ENCODE data around the gene KCTD8.

Gene KCTD8

DNA sequence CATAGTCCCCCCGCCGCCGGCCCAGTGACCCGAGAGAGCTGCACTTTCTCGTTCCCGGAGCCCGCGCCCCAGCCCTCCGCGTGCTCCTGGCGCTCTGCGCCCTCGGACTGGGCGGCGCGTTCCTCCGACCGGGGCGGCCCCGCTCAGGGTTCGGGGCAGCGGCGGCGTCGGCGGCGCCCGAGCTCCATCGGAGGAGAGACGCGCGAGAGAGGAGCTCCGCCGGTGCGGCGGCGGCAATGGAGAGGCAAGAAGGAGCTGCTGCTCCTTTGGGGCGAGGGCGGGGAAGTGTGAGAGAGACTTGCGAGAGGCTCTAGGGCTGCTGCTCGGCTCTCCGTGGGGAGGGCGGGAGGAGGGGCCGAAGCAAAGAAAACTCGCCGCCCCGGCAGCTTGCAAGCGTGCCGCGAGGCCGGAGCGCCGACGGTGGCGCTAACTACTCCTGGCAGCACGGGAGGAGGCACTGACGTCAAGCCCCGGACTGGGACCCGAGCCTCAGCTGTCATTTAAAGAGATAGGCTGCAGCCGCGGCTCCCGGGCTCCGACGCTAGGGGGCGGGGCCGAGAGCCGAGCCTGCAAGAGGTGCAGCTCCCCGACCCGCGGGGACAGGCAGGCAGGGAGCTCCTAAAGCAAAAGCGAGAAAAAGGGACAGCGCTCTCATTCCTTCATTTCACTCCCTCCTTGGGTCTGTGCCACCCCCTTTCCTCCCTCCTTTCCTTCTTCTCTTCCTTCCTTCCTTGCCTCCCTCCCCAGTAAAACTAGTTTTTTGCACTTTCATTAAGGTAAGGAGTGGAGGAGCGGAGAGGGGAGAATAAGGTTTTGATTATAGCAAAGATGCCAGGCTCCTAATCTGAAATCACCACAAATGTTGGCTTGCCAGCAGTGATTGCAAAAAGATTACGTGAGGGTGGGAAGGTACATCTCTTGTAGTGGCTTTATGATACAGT lies at the start of gene KCTD8:
KCTD8 (minus strand) TSS at position 289 of the 941 bp plus-strand sequence.
- Histone ChIP-seq H3K4me1 (ENCODE audit: control insufficient read depth in 1 of 2, insufficient read depth in 2 of 2, low read length in 2 of 2) (peaks cover 0 to 11% of the 10 kb centered on the region in 2 donors), H3K36me3 (ENCODE audit: control insufficient read depth in 1 of 2, insufficient read depth in 2 of 2, low read length in 2 of 2) (no peaks in the 10 kb centered on the region), H3K27ac (ENCODE audit: low read length) (peak within 1 kb of the TSS; percentile 34), H3K4me3 (ENCODE audit: low read depth in 1 of 2, low read length in 2 of 2) (peak within 1 kb of the TSS; percentile 73 to 86), H3K27me3 (ENCODE audit: low read depth, low read length) (peaks cover 2% of the 10 kb centered on the region), H3K9me3 (ENCODE audit: control insufficient read depth in 1 of 2, low read length in 2 of 2) (no peaks in the 10 kb centered on the region)

DNA sequence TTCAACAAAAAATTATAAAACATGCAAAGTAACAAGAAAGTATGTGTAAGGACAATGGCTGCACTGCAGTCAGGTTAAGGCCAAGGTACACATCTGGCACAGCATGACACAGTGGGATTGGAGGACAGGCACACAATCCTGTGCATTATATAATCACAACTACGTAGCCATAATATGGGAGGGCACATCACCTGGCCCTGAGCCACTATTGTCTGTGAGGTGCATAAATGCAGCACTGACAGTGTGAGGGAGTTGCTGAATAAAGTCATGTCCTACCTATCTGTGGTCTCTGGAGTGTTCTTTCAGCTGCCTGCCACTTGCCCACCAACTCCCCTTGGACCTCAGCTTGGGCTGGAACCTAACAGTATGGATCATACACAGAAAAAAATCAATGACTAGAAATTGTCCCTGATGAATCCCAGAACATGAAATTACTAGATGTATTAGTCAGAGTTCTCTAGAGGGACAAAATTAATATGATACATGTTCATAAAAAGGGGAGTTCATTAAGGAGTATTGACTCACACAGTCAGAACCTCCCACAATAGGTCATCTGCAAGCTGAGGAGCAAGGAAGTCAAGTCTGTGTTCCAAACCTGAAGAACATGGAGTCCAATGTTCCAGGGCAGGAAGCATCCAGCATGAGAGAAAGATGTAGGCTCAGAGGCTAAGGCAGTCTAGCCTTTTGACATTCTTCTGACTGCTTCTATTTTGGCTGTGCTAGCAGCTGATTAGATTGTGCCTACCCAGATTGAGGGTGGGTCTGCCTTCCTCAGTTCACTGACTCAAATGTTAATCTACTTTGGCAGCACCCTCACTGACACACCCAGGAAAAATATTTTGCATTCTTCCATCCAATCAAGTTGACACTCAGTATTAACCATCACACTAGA lies 46.4 kb upstream of the KCTD8 start:
- Histone ChIP-seq H3K27me3 (ENCODE audit: low read depth, low read length) (no peaks in the 10 kb centered on the region), H3K4me1 (ENCODE audit: control insufficient read depth in 1 of 2, insufficient read depth in 2 of 2, low read length in 2 of 2) (no peaks in the 10 kb centered on the region), H3K27ac (ENCODE audit: low read length) (no peak overlapping the region), H3K4me3 (ENCODE audit: low read depth in 1 of 2, low read length in 2 of 2) (no peak overlapping the region), H3K36me3 (ENCODE audit: control insufficient read depth in 1 of 2, insufficient read depth in 2 of 2, low read length in 2 of 2) (no peaks in the 10 kb centered on the region), H3K9me3 (ENCODE audit: control insufficient read depth in 1 of 2, low read length in 2 of 2) (no peaks in the 10 kb centered on the region)

DNA sequence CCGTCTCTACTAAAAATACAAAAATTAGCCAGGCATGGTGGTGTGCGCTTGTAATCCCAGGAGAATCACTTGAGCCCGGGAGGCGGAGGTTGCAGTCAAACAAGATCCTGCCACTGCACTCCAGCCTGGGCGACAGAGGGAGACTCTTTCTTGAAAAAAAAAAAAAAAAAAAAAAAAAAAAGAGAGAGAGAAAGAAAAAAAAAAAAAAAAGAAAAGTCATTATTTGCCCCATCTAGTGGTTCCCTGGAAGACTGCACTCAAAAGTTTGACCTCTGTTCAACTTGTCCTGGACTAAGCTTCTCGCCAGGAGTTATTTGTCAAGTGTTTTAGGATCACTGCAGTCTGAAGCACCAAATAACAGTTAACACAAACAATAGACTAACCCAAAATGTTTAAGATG lies 45.3 kb upstream of the KCTD8 start:
- Histone ChIP-seq H3K4me1 (ENCODE audit: control insufficient read depth in 1 of 2, insufficient read depth in 2 of 2, low read length in 2 of 2) (no peaks in the 10 kb centered on the region), H3K27ac (ENCODE audit: low read length) (no peak overlapping the region), H3K36me3 (ENCODE audit: control insufficient read depth in 1 of 2, insufficient read depth in 2 of 2, low read length in 2 of 2) (no peaks in the 10 kb centered on the region), H3K9me3 (ENCODE audit: control insufficient read depth in 1 of 2, low read length in 2 of 2) (no peaks in the 10 kb centered on the region), H3K4me3 (ENCODE audit: low read depth in 1 of 2, low read length in 2 of 2) (no peak overlapping the region), H3K27me3 (ENCODE audit: low read depth, low read length) (no peaks in the 10 kb centered on the region)

- Histone ChIP-seq H3K9me3 (ENCODE audit: control insufficient read depth in 1 of 2, low read length in 2 of 2) (peaks cover 0 to 5% of the 10 kb centered on the region in 2 donors), H3K27ac (ENCODE audit: low read length) (no peak overlapping the region), H3K36me3 (ENCODE audit: control insufficient read depth in 1 of 2, insufficient read depth in 2 of 2, low read length in 2 of 2) (no peaks in the 10 kb centered on the region), H3K4me3 (ENCODE audit: low read depth in 1 of 2, low read length in 2 of 2) (no peak overlapping the region), H3K27me3 (ENCODE audit: low read depth, low read length) (no peaks in the 10 kb centered on the region), H3K4me1 (ENCODE audit: control insufficient read depth in 1 of 2, insufficient read depth in 2 of 2, low read length in 2 of 2) (no peaks in the 10 kb centered on the region)
Measured at GRCh38 chr4:44487341-44487740, 38.7 kb upstream of the KCTD8 start.

DNA sequence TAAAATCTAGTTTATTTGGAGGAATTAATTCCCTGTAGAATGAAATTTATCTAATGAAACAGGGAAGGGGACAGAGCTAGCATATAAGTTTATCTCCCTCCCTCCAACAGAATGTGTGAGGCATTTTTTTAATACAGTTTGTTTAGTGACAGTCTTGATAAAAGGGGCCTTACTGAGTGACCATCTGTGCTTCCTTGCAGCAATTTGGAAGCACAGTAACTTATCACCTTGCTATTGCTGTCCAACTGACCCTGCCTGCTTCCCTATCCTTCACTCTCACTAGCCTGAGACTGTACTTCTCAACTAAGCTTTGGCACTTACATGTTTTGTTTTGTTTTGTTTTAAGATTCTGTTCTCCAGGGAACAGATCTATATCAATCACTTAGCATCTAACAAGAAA lies 31.1 kb upstream of the KCTD8 start:
- H3K27ac ChIP-seq (ENCODE audit: low read length): no peak overlapping the region
- H3K4me1 ChIP-seq (ENCODE audit: control insufficient read depth in 1 of 2, insufficient read depth in 2 of 2, low read length in 2 of 2): no peaks in the 10 kb centered on the region
- no peaks in the 10 kb centered on the region for H3K36me3 ChIP-seq (ENCODE audit: control insufficient read depth in 1 of 2, insufficient read depth in 2 of 2, low read length in 2 of 2)
- H3K27me3 ChIP-seq (ENCODE audit: low read depth, low read length): no peaks in the 10 kb centered on the region
- H3K4me3 ChIP-seq (ENCODE audit: low read depth in 1 of 2, low read length in 2 of 2): no peak overlapping the region
- H3K9me3 ChIP-seq (ENCODE audit: control insufficient read depth in 1 of 2, low read length in 2 of 2): peaks cover 0 to 5% of the 10 kb centered on the region in 2 donors

GRCh38 chr4:44462259-44462658 lies 13.7 kb upstream of the KCTD8 start:
- Histone ChIP-seq H3K27me3 (ENCODE audit: low read depth, low read length) (no peaks in the 10 kb centered on the region), H3K27ac (ENCODE audit: low read length) (no peak overlapping the region), H3K36me3 (ENCODE audit: control insufficient read depth in 1 of 2, insufficient read depth in 2 of 2, low read length in 2 of 2) (no peaks in the 10 kb centered on the region), H3K4me1 (ENCODE audit: control insufficient read depth in 1 of 2, insufficient read depth in 2 of 2, low read length in 2 of 2) (no peaks in the 10 kb centered on the region), H3K9me3 (ENCODE audit: control insufficient read depth in 1 of 2, low read length in 2 of 2) (no peaks in the 10 kb centered on the region), H3K4me3 (ENCODE audit: low read depth in 1 of 2, low read length in 2 of 2) (no peak overlapping the region)

DNA sequence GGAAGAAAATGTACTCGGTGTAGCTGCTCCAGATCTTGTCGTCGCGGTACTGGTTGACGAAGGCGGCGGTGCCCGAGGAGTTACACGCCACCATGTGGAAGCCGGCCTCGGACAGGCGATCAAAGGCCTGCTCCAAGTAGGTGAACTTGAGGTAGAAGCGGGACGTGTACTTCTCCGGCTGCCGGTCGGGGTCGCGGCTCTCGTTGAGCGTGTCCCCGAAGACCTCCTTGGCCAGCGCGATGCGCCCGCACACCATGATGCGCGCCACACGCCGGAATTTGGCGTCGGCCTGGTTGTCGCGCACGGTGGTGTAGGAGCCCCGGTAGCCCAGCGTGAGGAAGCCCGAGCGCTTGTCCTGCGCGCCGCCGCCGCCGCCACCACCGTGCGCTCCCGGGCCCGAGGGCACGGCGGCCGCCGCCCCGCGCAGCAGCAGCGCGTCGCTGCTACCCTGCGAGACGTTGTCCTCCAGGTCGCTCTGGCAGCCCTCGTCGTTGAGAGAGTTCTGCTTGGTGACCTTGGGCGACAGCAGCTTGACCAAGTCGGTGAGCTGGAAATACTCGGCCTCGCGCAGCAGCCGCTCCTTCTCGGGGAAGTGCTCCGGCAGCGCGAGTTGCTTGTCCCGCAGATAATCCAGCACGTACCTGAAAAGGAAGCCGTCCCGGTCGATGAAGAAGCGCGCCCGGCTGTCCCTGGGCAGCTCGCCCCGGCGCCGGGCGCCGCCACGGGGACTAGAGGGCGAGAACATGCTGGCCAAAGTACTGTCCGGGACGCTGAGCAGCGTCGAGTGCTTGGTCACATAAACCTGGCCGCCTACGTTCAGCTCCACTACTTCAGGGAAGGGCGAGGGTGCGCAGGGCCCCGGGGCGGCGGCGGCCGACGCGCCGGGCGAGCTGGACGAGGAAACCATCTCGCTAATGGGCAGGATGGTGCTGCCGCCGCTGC lies 775 bp downstream of the KCTD8 start:
- Histone ChIP-seq H3K9me3 (ENCODE audit: control insufficient read depth in 1 of 2, low read length in 2 of 2) (no peaks in the 10 kb centered on the region), H3K36me3 (ENCODE audit: control insufficient read depth in 1 of 2, insufficient read depth in 2 of 2, low read length in 2 of 2) (no peaks in the 10 kb centered on the region), H3K27ac (ENCODE audit: low read length) (peak overlapping the region; percentile 34), H3K4me3 (ENCODE audit: low read depth in 1 of 2, low read length in 2 of 2) (peak overlapping the region; percentile 46 to 86), H3K4me1 (ENCODE audit: control insufficient read depth in 1 of 2, insufficient read depth in 2 of 2, low read length in 2 of 2) (peaks cover 0 to 11% of the 10 kb centered on the region in 2 donors), H3K27me3 (ENCODE audit: low read depth, low read length) (peaks cover 2% of the 10 kb centered on the region)

GRCh38 chr4:44446801-44447562 lies 1.6 kb downstream of the KCTD8 start:
- H3K27me3 ChIP-seq (ENCODE audit: low read depth, low read length): peaks cover 2% of the 10 kb centered on the region
- no peaks in the 10 kb centered on the region for H3K36me3 ChIP-seq (ENCODE audit: control insufficient read depth in 1 of 2, insufficient read depth in 2 of 2, low read length in 2 of 2)
- H3K4me1 ChIP-seq (ENCODE audit: control insufficient read depth in 1 of 2, insufficient read depth in 2 of 2, low read length in 2 of 2): peaks cover 0 to 11% of the 10 kb centered on the region in 2 donors
- no peaks in the 10 kb centered on the region for H3K9me3 ChIP-seq (ENCODE audit: control insufficient read depth in 1 of 2, low read length in 2 of 2)
- no peak overlapping the region for H3K27ac ChIP-seq (ENCODE audit: low read length)
- H3K4me3 ChIP-seq (ENCODE audit: low read depth in 1 of 2, low read length in 2 of 2): peak overlapping the region; percentile 46 to 86

GRCh38 chr4:44446191-44446590 lies 2.4 kb downstream of the KCTD8 start:
- no peaks in the 10 kb centered on the region for H3K9me3 ChIP-seq (ENCODE audit: control insufficient read depth in 1 of 2, low read length in 2 of 2)
- no peaks in the 10 kb centered on the region for H3K36me3 ChIP-seq (ENCODE audit: control insufficient read depth in 1 of 2, insufficient read depth in 2 of 2, low read length in 2 of 2)
- H3K27me3 ChIP-seq (ENCODE audit: low read depth, low read length): peaks cover 2% of the 10 kb centered on the region
- peaks cover 0 to 11% of the 10 kb centered on the region in 2 donors for H3K4me1 ChIP-seq (ENCODE audit: control insufficient read depth in 1 of 2, insufficient read depth in 2 of 2, low read length in 2 of 2)
- peak overlapping the region; percentile 46 to 86 for H3K4me3 ChIP-seq (ENCODE audit: low read depth in 1 of 2, low read length in 2 of 2)
- H3K27ac ChIP-seq (ENCODE audit: low read length): no peak overlapping the region

GRCh38 chr4:44438687-44439086 lies 9.9 kb downstream of the KCTD8 start:
- Histone ChIP-seq H3K4me1 (ENCODE audit: control insufficient read depth in 1 of 2, insufficient read depth in 2 of 2, low read length in 2 of 2) (no peaks in the 10 kb centered on the region), H3K27ac (ENCODE audit: low read length) (no peak overlapping the region), H3K36me3 (ENCODE audit: control insufficient read depth in 1 of 2, insufficient read depth in 2 of 2, low read length in 2 of 2) (no peaks in the 10 kb centered on the region), H3K27me3 (ENCODE audit: low read depth, low read length) (no peaks in the 10 kb centered on the region), H3K4me3 (ENCODE audit: low read depth in 1 of 2, low read length in 2 of 2) (no peak overlapping the region), H3K9me3 (ENCODE audit: control insufficient read depth in 1 of 2, low read length in 2 of 2) (no peaks in the 10 kb centered on the region)

Measured in muscle layer of duodenum (tissue), 2 donors.